SK-N-SH (cell line): Measurements from ENCODE around the gene EEFSEC. TPM values are rescaled to one million over a fixed set of nuclear protein-coding genes. Genes with fewer than 3 reads are reported as not detected.

ENCODE experiments used
- CTCF ChIA-PET: fragments of 300-600, 350-600 bp; formaldehyde crosslinking; extraction: SDS; loops from one replicate; lab custom pipeline; 2021; lab: Yijun Ruan, JAX
- POLR2A ChIA-PET: fragments of 350-600 bp; sonication (Branson Sonifier 250); formaldehyde crosslinking; extraction: SDS; loops from one replicate; lab custom pipeline; 2020; ENCODE audit warnings: antibody characterized with exemption, inconsistent platforms; lab: Yijun Ruan, JAX
- DNase-seq: peaks from one replicate; pipeline ENCODE4 v3.0.0; 2012
- H2AFZ ChIP-seq: fragments of 200-600 bp; sonication (generic); 2 replicates; pipeline ENCODE4 v1.8.1; 2016; ENCODE audit warnings: antibody characterized with exemption, mild to moderate bottlenecking, low read depth
- H3F3A ChIP-seq: fragments of 200-600 bp; sonication (generic); replicated peaks from 2 replicates; pipeline ENCODE3; 2016; ENCODE audit warnings: antibody characterized with exemption, mild to moderate bottlenecking; ENCODE audit not compliant: insufficient read depth
- H3K27ac ChIP-seq, 2 experiments: fragments of 200-500 bp in 1 of 2; fragments of 200-600 bp in 1 of 2; sonication (Bioruptor generic) in 1 of 2; sonication (generic), shearing (Covaris generic) in 1 of 2; 2 replicates each; pipeline versions ENCODE4 v1.5.1 to v1.6.1; 2014 to 2016; ENCODE audit warnings: low read depth in 2 of 2, inconsistent platforms in 1 of 2, low read length in 1 of 2, mild to moderate bottlenecking in 1 of 2, mixed read lengths in 1 of 2
- H3K27me3 ChIP-seq: fragments of 200-600 bp; sonication (generic), shearing (Covaris generic); 2 replicates; pipeline ENCODE4 v1.6.1; 2016; ENCODE audit warnings: mixed run types; ENCODE audit not compliant: insufficient read depth
- H3K36me3 ChIP-seq, 2 experiments: fragments of 200-500 bp in 1 of 2; fragments of 200-600 bp in 1 of 2; sonication (Bioruptor generic) in 1 of 2; sonication (generic) in 1 of 2; replicated peaks in 1 of 2; 2 replicates each; pipeline versions ENCODE3 to v1.5.1; 2014 to 2016; ENCODE audit warnings: low read length in 1 of 2, mild to moderate bottlenecking in 1 of 2; ENCODE audit not compliant: insufficient read depth in 2 of 2, control insufficient read depth in 1 of 2
- H3K4me1 ChIP-seq, 2 experiments: fragments of 200-500 bp in 1 of 2; fragments of 200-600 bp in 1 of 2; sonication (Bioruptor generic) in 1 of 2; sonication (generic), shearing (Covaris generic) in 1 of 2; 2 replicates each; pipeline versions ENCODE4 v1.5.1 to v1.6.1; 2014 to 2016; ENCODE audit warnings: low read depth in 1 of 2, low read length in 1 of 2, mixed run types in 1 of 2; ENCODE audit not compliant: insufficient read depth in 2 of 2, control insufficient read depth in 1 of 2
- H3K4me2 ChIP-seq: fragments of 200-600 bp; sonication (generic), shearing (Covaris generic); 2 replicates; pipeline ENCODE4 v1.6.1; 2017; ENCODE audit warnings: mixed run types
- H3K4me3 ChIP-seq, 2 experiments: fragments of 200-500 bp in 1 of 2; fragments of 200-600 bp in 1 of 2; sonication (Bioruptor generic) in 1 of 2; sonication (generic), shearing (Covaris generic) in 1 of 2; 2 replicates each; pipeline versions ENCODE4 v1.5.1 to v1.8.1; 2014 to 2016; ENCODE audit warnings: low read depth in 2 of 2, inconsistent platforms in 1 of 2, low read length in 1 of 2, mild to moderate bottlenecking in 1 of 2, mixed read lengths in 1 of 2, moderate library complexity in 1 of 2
- H3K79me2 ChIP-seq: fragments of 200-600 bp; sonication (generic); 2 replicates; pipeline ENCODE4 v1.8.1; 2017; ENCODE audit warnings: mild to moderate bottlenecking; ENCODE audit not compliant: insufficient read depth
- H3K9ac ChIP-seq: fragments of 200-600 bp; sonication (generic); 2 replicates; pipeline ENCODE4 v1.6.1; 2017; ENCODE audit warnings: mixed run types
- H3K9me2 ChIP-seq: fragments of 200-600 bp; sonication (generic); 2 replicates; pipeline ENCODE4 v1.6.1; 2017; ENCODE audit warnings: mixed run types
- H3K9me3 ChIP-seq: fragments of 200-600 bp; sonication (generic); 2 replicates; pipeline ENCODE4 v1.6.1; 2017; ENCODE audit warnings: mixed run types, mild to moderate bottlenecking, moderate library complexity
- H4K20me1 ChIP-seq: fragments of 200-600 bp; sonication (generic); 2 replicates; pipeline ENCODE4 v1.6.1; 2017; ENCODE audit warnings: mild to moderate bottlenecking, mixed run types; ENCODE audit not compliant: insufficient read depth
- ELF1 ChIP-seq: IDR thresholded peaks from 2 replicates; pipeline ENCODE4 v1.4.0; 2012
- EP300 ChIP-seq, 2 experiments: IDR thresholded peaks; 2 replicates each; pipeline versions ENCODE4 v1.4.0 to v1.6.1; 2012; ENCODE audit warnings: borderline replicate concordance in 1 of 2, low read depth in 1 of 2, low read length in 1 of 2
- FOSL2 ChIP-seq: IDR thresholded peaks from 2 replicates; pipeline ENCODE4 v1.4.0; 2012; ENCODE audit warnings: low read depth, mild to moderate bottlenecking, moderate library complexity, borderline replicate concordance
- FOXJ3 ChIP-seq: sonication (generic); formaldehyde crosslinking; IDR thresholded peaks from 2 replicates; pipeline ENCODE4 v1.5.1; 2020; ENCODE audit warnings: mild to moderate bottlenecking, missing genetic modification reagents
- FOXM1 ChIP-seq: IDR thresholded peaks from 2 replicates; pipeline ENCODE4 v1.4.0; 2012; ENCODE audit warnings: low read depth, mild to moderate bottlenecking
- GABPA ChIP-seq: IDR thresholded peaks from 2 replicates; pipeline ENCODE4 v1.4.0; 2012; ENCODE audit warnings: low read depth, mild to moderate bottlenecking
- GATA2 ChIP-seq: sonication (generic); formaldehyde crosslinking; IDR thresholded peaks from 2 replicates; pipeline ENCODE4 v1.5.0; 2020; ENCODE audit warnings: mild to moderate bottlenecking, missing genetic modification reagents
- JUND ChIP-seq: IDR thresholded peaks from 2 replicates; pipeline ENCODE4 v1.4.0; 2012
- MXI1 ChIP-seq: IDR thresholded peaks from 2 replicates; pipeline ENCODE4 v1.6.1; 2012; ENCODE audit warnings: mild to moderate bottlenecking, low read depth, low read length, improper control_type of control experiment
- NFIC ChIP-seq: IDR thresholded peaks from 2 replicates; pipeline ENCODE4 v1.4.0; 2012; ENCODE audit warnings: borderline replicate concordance
- NRF1 ChIP-seq: IDR thresholded peaks from 2 replicates; pipeline ENCODE4 v1.6.1; 2012; ENCODE audit warnings: low read depth, mild to moderate bottlenecking, low read length
- POLR2AphosphoS5 ChIP-seq: IDR thresholded peaks from 2 replicates; pipeline ENCODE4 v1.6.1; 2012; ENCODE audit warnings: low read depth, low read length
- RAD21 ChIP-seq: IDR thresholded peaks from 2 replicates; pipeline ENCODE4 v1.6.1; 2012; ENCODE audit warnings: mild to moderate bottlenecking, low read length
- RCOR1 ChIP-seq: fragments of 150-350 bp; IDR thresholded peaks from 2 replicates; pipeline ENCODE4 v1.6.1; 2017; ENCODE audit warnings: antibody characterized with exemption, low read length
- RFX5 ChIP-seq: IDR thresholded peaks from 2 replicates; pipeline ENCODE4 v1.6.1; 2012; ENCODE audit warnings: mild to moderate bottlenecking, improper control_type of control experiment, low read length
- SIN3A ChIP-seq: IDR thresholded peaks from 2 replicates; pipeline ENCODE4 v1.6.1; 2012; ENCODE audit warnings: low read depth, mild to moderate bottlenecking, low read length, moderate library complexity, borderline replicate concordance
- SMC3 ChIP-seq: IDR thresholded peaks from 2 replicates; pipeline ENCODE4 v1.6.1; 2012; ENCODE audit warnings: low read depth, low read length, improper control_type of control experiment
- TAF1 ChIP-seq: IDR thresholded peaks from 2 replicates; pipeline ENCODE4 v1.6.1; 2012; ENCODE audit warnings: low read depth, mild to moderate bottlenecking, low read length, moderate library complexity, borderline replicate concordance
- TCF12 ChIP-seq: IDR thresholded peaks from 2 replicates; pipeline ENCODE4 v1.4.0; 2012
- TEAD4 ChIP-seq: IDR thresholded peaks from 2 replicates; pipeline ENCODE4 v1.4.0; 2012; ENCODE audit warnings: mild to moderate bottlenecking, borderline replicate concordance; ENCODE audit not compliant: insufficient read depth
- YY1 ChIP-seq: IDR thresholded peaks from 2 replicates; pipeline ENCODE4 v1.4.0; 2012; ENCODE audit warnings: low read depth, mild to moderate bottlenecking
- WGBS: methylation state at CpG from one replicate; pipeline ENCODE4 v1.1.6; 2017; ENCODE audit warnings: low lambda C conversion rate; 5-methylcytosine and 5-hydroxymethylcytosine counted together
- polyA plus RNA-seq, 3 experiments: library from polyadenylated mRNA; depleted of rRNA; stranded (reverse); fragments of >200 nt; gene quantifications; 2 replicates each; pipeline ENCODE4 v1.2.3, GENCODE V29; 2012
- TF ChIP-seq, protein P1 (sequence below): IDR thresholded peaks from 2 replicates; pipeline ENCODE4 v1.6.1; 2012; ENCODE audit warnings: mild to moderate bottlenecking, low read depth, low read length, moderate library complexity
- TF ChIP-seq, protein P2 (sequence below): IDR thresholded peaks from 2 replicates; pipeline ENCODE4 v1.4.0; 2012; ENCODE audit warnings: low read depth
- TF ChIP-seq, protein P3 (sequence below): IDR thresholded peaks from 2 replicates; pipeline ENCODE4 v1.4.0; 2012; ENCODE audit warnings: low read depth, borderline replicate concordance
- TF ChIP-seq, protein P4 (sequence below): fragments of 150-350 bp; IDR thresholded peaks from 2 replicates; pipeline ENCODE4 v1.6.1; 2016; ENCODE audit warnings: mild to moderate bottlenecking, low read depth, low read length
- TF ChIP-seq, protein P5 (sequence below): IDR thresholded peaks from 2 replicates; pipeline ENCODE4 v1.4.0; 2012; ENCODE audit warnings: low read depth, borderline replicate concordance
- TF ChIP-seq, protein P6 (sequence below): fragments of 200-600 bp; sonication (generic); IDR thresholded peaks from 2 replicates; pipeline ENCODE4 v1.6.1; 2017; ENCODE audit warnings: antibody characterized with exemption, mild to moderate bottlenecking, moderate library complexity

EEFSEC gene
- polyA plus RNA-seq, 1 of the 3 experiments (the other 2 are of a cell fraction): 12.4 TPM

DNA sequence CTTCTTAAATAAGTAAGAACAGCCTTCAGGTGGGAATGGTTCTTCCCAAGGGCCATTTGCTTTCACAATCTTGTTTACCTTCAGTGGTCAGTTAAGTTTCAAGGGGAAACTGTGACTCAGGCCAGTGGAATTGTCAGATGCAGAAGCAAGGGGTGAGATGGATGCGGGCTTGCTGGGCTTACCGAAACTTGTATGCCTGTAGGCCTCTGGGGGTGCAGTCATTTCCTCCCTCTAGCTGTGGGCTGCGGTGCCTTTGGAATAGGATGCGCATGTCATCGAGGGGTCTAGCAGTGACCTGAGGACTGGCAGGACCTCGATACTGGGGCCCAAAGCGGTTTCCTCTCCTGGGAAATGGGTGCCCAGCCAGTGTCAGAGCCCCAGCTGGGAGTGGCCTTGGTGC is 121.6 kb downstream of the EEFSEC start:
- Histone ChIP-seq H3F3A (peaks cover 8% of the 10 kb centered on the region), H3K79me2 (no peaks in the 10 kb centered on the region), H3K27ac (peak overlapping the region; percentile 54 to 100), H2AFZ (no peak overlapping the region), H3K4me2 (peak overlapping the region; percentile 63; the same call in 1 of the 2 replicates), H4K20me1 (no peaks in the 10 kb centered on the region), H3K36me3 (no peaks in the 10 kb centered on the region), H3K27me3 (no peaks in the 10 kb centered on the region), H3K9ac (no peak overlapping the region; the same call in 1 of the 2 replicates), H3K4me1 (peaks cover 35 to 97% of the 10 kb centered on the region in 2 experiments), H3K9me2 (no peaks in the 10 kb centered on the region), H3K4me3 (no peak overlapping the region), H3K9me3 (no peaks in the 10 kb centered on the region)
- CTCF ChIA-PET: interaction anchor here (0.8 to 2.0 kb wide), 9 partner anchors 9 to 221 kb away, joined by 3 to 6 read pairs (median 4); no protein-coding TSS in a partner anchor
- no peak for DNase-seq
- POLR2A ChIA-PET: no interaction called here
- WGBS: 81% methylated on average over 7 of the region's 7 CpGs
- TF ChIP-seq JUND (peak; percentile 50; the same call in 1 of the 2 replicates), TEAD4 (no peak), MXI1 (no peak), FOSL2 (peak; percentile 70; the same call in 1 of the 2 replicates), FOXM1 (no peak), POLR2AphosphoS5 (no peak), FOXJ3 (CRISPR knock-in tag) (no peak), YY1 (no peak), EP300 (IDR thresholded peaks at IDR 0.05; ENCODE audit: borderline replicate concordance in 1 of 2, low read depth in 1 of 2, low read length in 1 of 2) (no peak), ELF1 (no peak), RCOR1 (no peak), TAF1 (no peak), RAD21 (no peak), SMC3 (no peak), NRF1 (no peak), SIN3A (no peak), GATA2 (CRISPR knock-in tag) (no peak), RFX5 (no peak), NFIC (no peak), TCF12 (peak; percentile 43), GABPA (no peak)
- TF ChIP-seq, protein P1, sequence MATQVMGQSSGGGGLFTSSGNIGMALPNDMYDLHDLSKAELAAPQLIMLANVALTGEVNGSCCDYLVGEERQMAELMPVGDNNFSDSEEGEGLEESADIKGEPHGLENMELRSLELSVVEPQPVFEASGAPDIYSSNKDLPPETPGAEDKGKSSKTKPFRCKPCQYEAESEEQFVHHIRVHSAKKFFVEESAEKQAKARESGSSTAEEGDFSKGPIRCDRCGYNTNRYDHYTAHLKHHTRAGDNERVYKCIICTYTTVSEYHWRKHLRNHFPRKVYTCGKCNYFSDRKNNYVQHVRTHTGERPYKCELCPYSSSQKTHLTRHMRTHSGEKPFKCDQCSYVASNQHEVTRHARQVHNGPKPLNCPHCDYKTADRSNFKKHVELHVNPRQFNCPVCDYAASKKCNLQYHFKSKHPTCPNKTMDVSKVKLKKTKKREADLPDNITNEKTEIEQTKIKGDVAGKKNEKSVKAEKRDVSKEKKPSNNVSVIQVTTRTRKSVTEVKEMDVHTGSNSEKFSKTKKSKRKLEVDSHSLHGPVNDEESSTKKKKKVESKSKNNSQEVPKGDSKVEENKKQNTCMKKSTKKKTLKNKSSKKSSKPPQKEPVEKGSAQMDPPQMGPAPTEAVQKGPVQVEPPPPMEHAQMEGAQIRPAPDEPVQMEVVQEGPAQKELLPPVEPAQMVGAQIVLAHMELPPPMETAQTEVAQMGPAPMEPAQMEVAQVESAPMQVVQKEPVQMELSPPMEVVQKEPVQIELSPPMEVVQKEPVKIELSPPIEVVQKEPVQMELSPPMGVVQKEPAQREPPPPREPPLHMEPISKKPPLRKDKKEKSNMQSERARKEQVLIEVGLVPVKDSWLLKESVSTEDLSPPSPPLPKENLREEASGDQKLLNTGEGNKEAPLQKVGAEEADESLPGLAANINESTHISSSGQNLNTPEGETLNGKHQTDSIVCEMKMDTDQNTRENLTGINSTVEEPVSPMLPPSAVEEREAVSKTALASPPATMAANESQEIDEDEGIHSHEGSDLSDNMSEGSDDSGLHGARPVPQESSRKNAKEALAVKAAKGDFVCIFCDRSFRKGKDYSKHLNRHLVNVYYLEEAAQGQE: no peak
- TF ChIP-seq, protein P2, sequence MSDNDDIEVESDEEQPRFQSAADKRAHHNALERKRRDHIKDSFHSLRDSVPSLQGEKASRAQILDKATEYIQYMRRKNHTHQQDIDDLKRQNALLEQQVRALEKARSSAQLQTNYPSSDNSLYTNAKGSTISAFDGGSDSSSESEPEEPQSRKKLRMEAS: no peak
- TF ChIP-seq, protein P3, sequence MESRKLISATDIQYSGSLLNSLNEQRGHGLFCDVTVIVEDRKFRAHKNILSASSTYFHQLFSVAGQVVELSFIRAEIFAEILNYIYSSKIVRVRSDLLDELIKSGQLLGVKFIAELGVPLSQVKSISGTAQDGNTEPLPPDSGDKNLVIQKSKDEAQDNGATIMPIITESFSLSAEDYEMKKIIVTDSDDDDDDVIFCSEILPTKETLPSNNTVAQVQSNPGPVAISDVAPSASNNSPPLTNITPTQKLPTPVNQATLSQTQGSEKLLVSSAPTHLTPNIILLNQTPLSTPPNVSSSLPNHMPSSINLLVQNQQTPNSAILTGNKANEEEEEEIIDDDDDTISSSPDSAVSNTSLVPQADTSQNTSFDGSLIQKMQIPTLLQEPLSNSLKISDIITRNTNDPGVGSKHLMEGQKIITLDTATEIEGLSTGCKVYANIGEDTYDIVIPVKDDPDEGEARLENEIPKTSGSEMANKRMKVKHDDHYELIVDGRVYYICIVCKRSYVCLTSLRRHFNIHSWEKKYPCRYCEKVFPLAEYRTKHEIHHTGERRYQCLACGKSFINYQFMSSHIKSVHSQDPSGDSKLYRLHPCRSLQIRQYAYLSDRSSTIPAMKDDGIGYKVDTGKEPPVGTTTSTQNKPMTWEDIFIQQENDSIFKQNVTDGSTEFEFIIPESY: no peak
- TF ChIP-seq, protein P4, sequence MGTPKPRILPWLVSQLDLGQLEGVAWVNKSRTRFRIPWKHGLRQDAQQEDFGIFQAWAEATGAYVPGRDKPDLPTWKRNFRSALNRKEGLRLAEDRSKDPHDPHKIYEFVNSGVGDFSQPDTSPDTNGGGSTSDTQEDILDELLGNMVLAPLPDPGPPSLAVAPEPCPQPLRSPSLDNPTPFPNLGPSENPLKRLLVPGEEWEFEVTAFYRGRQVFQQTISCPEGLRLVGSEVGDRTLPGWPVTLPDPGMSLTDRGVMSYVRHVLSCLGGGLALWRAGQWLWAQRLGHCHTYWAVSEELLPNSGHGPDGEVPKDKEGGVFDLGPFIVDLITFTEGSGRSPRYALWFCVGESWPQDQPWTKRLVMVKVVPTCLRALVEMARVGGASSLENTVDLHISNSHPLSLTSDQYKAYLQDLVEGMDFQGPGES: no peak
- TF ChIP-seq, protein P5, sequence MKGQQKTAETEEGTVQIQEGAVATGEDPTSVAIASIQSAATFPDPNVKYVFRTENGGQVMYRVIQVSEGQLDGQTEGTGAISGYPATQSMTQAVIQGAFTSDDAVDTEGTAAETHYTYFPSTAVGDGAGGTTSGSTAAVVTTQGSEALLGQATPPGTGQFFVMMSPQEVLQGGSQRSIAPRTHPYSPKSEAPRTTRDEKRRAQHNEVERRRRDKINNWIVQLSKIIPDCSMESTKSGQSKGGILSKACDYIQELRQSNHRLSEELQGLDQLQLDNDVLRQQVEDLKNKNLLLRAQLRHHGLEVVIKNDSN: no peak
- TF ChIP-seq, protein P6, sequence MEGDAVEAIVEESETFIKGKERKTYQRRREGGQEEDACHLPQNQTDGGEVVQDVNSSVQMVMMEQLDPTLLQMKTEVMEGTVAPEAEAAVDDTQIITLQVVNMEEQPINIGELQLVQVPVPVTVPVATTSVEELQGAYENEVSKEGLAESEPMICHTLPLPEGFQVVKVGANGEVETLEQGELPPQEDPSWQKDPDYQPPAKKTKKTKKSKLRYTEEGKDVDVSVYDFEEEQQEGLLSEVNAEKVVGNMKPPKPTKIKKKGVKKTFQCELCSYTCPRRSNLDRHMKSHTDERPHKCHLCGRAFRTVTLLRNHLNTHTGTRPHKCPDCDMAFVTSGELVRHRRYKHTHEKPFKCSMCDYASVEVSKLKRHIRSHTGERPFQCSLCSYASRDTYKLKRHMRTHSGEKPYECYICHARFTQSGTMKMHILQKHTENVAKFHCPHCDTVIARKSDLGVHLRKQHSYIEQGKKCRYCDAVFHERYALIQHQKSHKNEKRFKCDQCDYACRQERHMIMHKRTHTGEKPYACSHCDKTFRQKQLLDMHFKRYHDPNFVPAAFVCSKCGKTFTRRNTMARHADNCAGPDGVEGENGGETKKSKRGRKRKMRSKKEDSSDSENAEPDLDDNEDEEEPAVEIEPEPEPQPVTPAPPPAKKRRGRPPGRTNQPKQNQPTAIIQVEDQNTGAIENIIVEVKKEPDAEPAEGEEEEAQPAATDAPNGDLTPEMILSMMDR: peak; percentile 10; the same call in 1 of the 2 replicates
